RWPE2 (cell line): ENCODE results near the gene CACNA1D.

Experiments used
- ATAC-seq: fragments of 200-7000 bp; cut with Tn5 transposase; 3 replicates; pipeline ENCODE4 v1.9.1; 2021; ENCODE audit warnings: low read depth
- DNase-seq: peaks from one replicate; pipeline ENCODE4 v3.0.0-alpha.2; 2020; ENCODE audit warnings: low spot score
- H3K27ac ChIP-seq: fragments of 450-650 bp; 2 replicates; pipeline ENCODE4 v1.5.1; 2017; ENCODE audit warnings: mild to moderate bottlenecking; ENCODE audit not compliant: poor library complexity, severe bottlenecking
- H3K27me3 ChIP-seq: fragments of 250-450 bp; sonication (Bioruptor Pico); 2 replicates; pipeline ENCODE4 v1.5.1; 2021; ENCODE audit warnings: mild to moderate bottlenecking, moderate library complexity; ENCODE audit not compliant: insufficient read depth, poor library complexity, severe bottlenecking
- H3K36me3 ChIP-seq: fragments of 250-450 bp; sonication (Bioruptor Pico); 2 replicates; pipeline ENCODE4 v1.5.1; 2020; ENCODE audit warnings: low read depth, mild to moderate bottlenecking, moderate library complexity
- H3K4me1 ChIP-seq: fragments of 250-450 bp; sonication (Bioruptor Pico); 2 replicates; pipeline ENCODE4 v1.5.1; 2021; ENCODE audit warnings: mild to moderate bottlenecking, moderate library complexity; ENCODE audit not compliant: insufficient read depth, poor library complexity, severe bottlenecking
- H3K4me3 ChIP-seq: fragments of 250-450 bp; sonication (Bioruptor Pico); 2 replicates; pipeline ENCODE4 v1.5.1; 2021; ENCODE audit warnings: mild to moderate bottlenecking, moderate library complexity; ENCODE audit not compliant: severe bottlenecking
- H3K9me3 ChIP-seq: fragments of 250-450 bp; sonication (Bioruptor Pico); 2 replicates; pipeline ENCODE4 v1.5.1; 2021; ENCODE audit warnings: mild to moderate bottlenecking, moderate library complexity; ENCODE audit not compliant: severe bottlenecking
- CTCF ChIP-seq: fragments of 450-650 bp; IDR thresholded peaks from one replicate; pipeline ENCODE4 v1.5.1; 2017; ENCODE audit warnings: mild to moderate bottlenecking, moderate library complexity; ENCODE audit not compliant: poor library complexity, severe bottlenecking

Gene CACNA1D

GRCh38 chr3:53728606-53729005 is 234.2 kb downstream of the CACNA1D start:
- no peak overlapping the region for H3K4me3 ChIP-seq
- H3K36me3 ChIP-seq = no peaks in the 10 kb centered on the region
- H3K27ac ChIP-seq = no peak overlapping the region
- no peak for DNase-seq
- TF ChIP-seq CTCF = no peak
- H3K9me3 ChIP-seq = no peaks in the 10 kb centered on the region
- no peaks in the 10 kb centered on the region for H3K4me1 ChIP-seq
- no peaks in the 10 kb centered on the region for H3K27me3 ChIP-seq
- no peak for ATAC-seq

GRCh38 chr3:53729159-53729558 is 234.7 kb downstream of the CACNA1D start:
- H3K9me3 ChIP-seq = no peaks in the 10 kb centered on the region
- ATAC-seq (no peak), DNase-seq (no peak)
- H3K27me3 ChIP-seq = no peaks in the 10 kb centered on the region
- no peak overlapping the region for H3K4me3 ChIP-seq
- TF ChIP-seq CTCF = no peak
- no peaks in the 10 kb centered on the region for H3K4me1 ChIP-seq
- H3K36me3 ChIP-seq = no peaks in the 10 kb centered on the region
- H3K27ac ChIP-seq = no peak overlapping the region

DNA sequence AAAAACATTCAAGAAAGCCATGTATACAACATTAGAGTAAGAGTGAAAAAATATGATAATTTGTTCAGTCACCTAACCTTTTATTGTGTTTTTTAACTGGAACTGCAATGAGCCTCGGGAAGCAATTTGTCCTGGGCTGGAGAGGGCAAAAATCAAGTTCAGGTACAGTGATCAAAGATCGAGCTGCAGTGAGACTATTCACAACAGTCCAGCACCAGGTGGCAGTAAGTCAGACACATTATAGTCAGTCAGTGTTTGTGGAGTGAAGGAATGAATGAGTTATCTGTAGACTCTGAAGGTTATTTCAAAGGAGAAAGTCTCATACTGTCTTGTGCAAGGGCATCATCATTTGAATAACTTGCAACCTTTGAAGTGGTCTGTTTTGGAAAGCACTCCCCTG is 235.2 kb downstream of the CACNA1D start:
- ATAC-seq (no peak; the same call in 2 of the 3 replicates), DNase-seq (no peak)
- H3K4me1 ChIP-seq = no peaks in the 10 kb centered on the region
- peak; percentile 8 for TF ChIP-seq CTCF
- H3K9me3 ChIP-seq = no peaks in the 10 kb centered on the region
- H3K27me3 ChIP-seq = no peaks in the 10 kb centered on the region
- H3K36me3 ChIP-seq = no peaks in the 10 kb centered on the region
- H3K4me3 ChIP-seq = no peak overlapping the region
- H3K27ac ChIP-seq = no peak overlapping the region

DNA sequence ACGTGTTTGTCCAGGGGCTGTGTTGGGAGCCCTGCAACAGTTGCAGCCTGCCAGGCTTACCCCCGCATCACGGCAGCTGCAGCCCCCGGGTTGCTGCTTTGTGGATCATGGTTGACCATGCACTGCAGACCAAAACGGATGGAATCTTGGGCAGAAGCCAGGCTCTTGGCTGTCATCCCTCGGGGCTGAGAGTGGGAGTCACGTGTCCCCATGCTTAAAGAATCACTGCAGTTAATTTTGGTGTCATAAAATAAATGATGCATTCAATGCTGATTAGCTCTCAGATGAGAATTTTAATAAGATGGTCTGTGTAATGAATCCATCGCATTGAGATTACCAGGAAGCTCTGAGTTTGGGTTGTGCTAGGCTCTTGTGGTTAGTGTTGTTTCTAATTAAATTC is 236.2 kb downstream of the CACNA1D start:
- H3K27ac ChIP-seq = no peak overlapping the region
- no peaks in the 10 kb centered on the region for H3K4me1 ChIP-seq
- no peak for TF ChIP-seq CTCF
- H3K36me3 ChIP-seq = no peaks in the 10 kb centered on the region
- ATAC-seq = no peak
- DNase-seq = no peak
- H3K4me3 ChIP-seq = no peak overlapping the region
- H3K9me3 ChIP-seq = no peaks in the 10 kb centered on the region
- H3K27me3 ChIP-seq = no peaks in the 10 kb centered on the region

GRCh38 chr3:53731934-53732624 is 237.7 kb downstream of the CACNA1D start:
- no peak overlapping the region for H3K27ac ChIP-seq
- ATAC-seq (no peak), DNase-seq (no peak)
- H3K36me3 ChIP-seq = no peaks in the 10 kb centered on the region
- no peaks in the 10 kb centered on the region for H3K27me3 ChIP-seq
- no peak for TF ChIP-seq CTCF
- no peaks in the 10 kb centered on the region for H3K4me1 ChIP-seq
- no peaks in the 10 kb centered on the region for H3K9me3 ChIP-seq
- no peak overlapping the region for H3K4me3 ChIP-seq
